IMR-90 (cell line): Measurements from ENCODE around the gene RNPC3. TPM values are rescaled to one million over a fixed set of nuclear protein-coding genes. Genes with fewer than 3 reads are reported as not detected.

ENCODE experiments used
- ATAC-seq: fragments of 200-7000 bp; cut with Tn5 transposase; 2 replicates; pipeline ENCODE4 v1.9.1; 2020; ENCODE audit warnings: low read depth, mild to moderate bottlenecking, moderate library complexity
- BruUV-seq: library from RNA; stranded (reverse); fragments of 400-500 nt; replicated peaks from 2 replicates; lab custom pipeline; 2021; lab: Mats Ljungman, UMichigan
- CTCF ChIA-PET: fragments of 300-600 bp; formaldehyde crosslinking; extraction: SDS; loops from one replicate; lab custom pipeline; 2021; ENCODE audit warnings: antibody characterized with exemption; lab: Yijun Ruan, JAX
- POLR2A ChIA-PET: fragments of 300-600 bp; sonication (Branson Sonifier 250); formaldehyde crosslinking; loops from one replicate; lab custom pipeline; 2022; ENCODE audit warnings: antibody characterized with exemption; ENCODE audit not compliant: unreplicated experiment; lab: Charles Lee
- DNase-seq: peaks from one replicate; pipeline ENCODE4 v3.0.0; 2013
- H2AFZ ChIP-seq: replicated peaks from 2 replicates; pipeline ENCODE3; 2013; ENCODE audit warnings: low read length, mild to moderate bottlenecking; ENCODE audit not compliant: poor library complexity
- H2AK5ac ChIP-seq: 2 replicates; pipeline ENCODE4 v1.6.1; 2013; ENCODE audit warnings: low read depth, low read length, inconsistent platforms
- H2AK9ac ChIP-seq: replicated peaks from 2 replicates; pipeline ENCODE3; 2013; ENCODE audit warnings: mild to moderate bottlenecking, low read depth, low read length, moderate library complexity; ENCODE audit not compliant: poor library complexity
- H2BK120ac ChIP-seq: 2 replicates; pipeline ENCODE4 v1.6.1; 2013; ENCODE audit warnings: low read depth, low read length, inconsistent platforms
- H2BK15ac ChIP-seq: 3 replicates; pipeline ENCODE4 v1.6.1; 2013; ENCODE audit warnings: low read depth, low read length, inconsistent platforms
- H2BK20ac ChIP-seq: 2 replicates; pipeline ENCODE4 v1.6.1; 2013; ENCODE audit warnings: low read depth, mild to moderate bottlenecking, inconsistent platforms, low read length, moderate library complexity
- H2BK5ac ChIP-seq: 2 replicates; pipeline ENCODE4 v1.6.1; 2013; ENCODE audit warnings: mild to moderate bottlenecking, low read depth, low read length, inconsistent platforms; ENCODE audit not compliant: poor library complexity, severe bottlenecking
- H3K14ac ChIP-seq: replicated peaks from 2 replicates; pipeline ENCODE4 v1.6.1; 2013; ENCODE audit warnings: low read depth, low read length, inconsistent platforms
- H3K18ac ChIP-seq: 2 replicates; pipeline ENCODE4 v1.6.1; 2013; ENCODE audit warnings: low read depth, low read length, control low read depth
- H3K23ac ChIP-seq: 2 replicates; pipeline ENCODE4 v1.6.1; 2013; ENCODE audit warnings: low read depth, low read length, inconsistent platforms
- H3K27ac ChIP-seq: 2 replicates; pipeline ENCODE4 v1.5.1; 2013; ENCODE audit warnings: mild to moderate bottlenecking, control low read depth, low read length; ENCODE audit not compliant: insufficient read depth
- H3K27me3 ChIP-seq: 2 replicates; pipeline ENCODE4 v1.6.1; 2013; ENCODE audit warnings: low read length; ENCODE audit not compliant: control insufficient read depth, insufficient read depth
- H3K36me3 ChIP-seq: 2 replicates; pipeline ENCODE4 v1.6.1; 2013; ENCODE audit warnings: low read length, mixed read lengths; ENCODE audit not compliant: control insufficient read depth, insufficient read depth
- H3K4ac ChIP-seq: 2 replicates; pipeline ENCODE4 v1.6.1; 2013; ENCODE audit warnings: low read depth, low read length, inconsistent platforms
- H3K4me1 ChIP-seq: 2 replicates; pipeline ENCODE4 v1.6.1; 2013; ENCODE audit warnings: low read length, mixed read lengths; ENCODE audit not compliant: control insufficient read depth, insufficient read depth
- H3K4me2 ChIP-seq: 2 replicates; pipeline ENCODE4 v1.6.1; 2013; ENCODE audit warnings: low read depth, mild to moderate bottlenecking, control low read depth, low read length, moderate library complexity
- H3K4me3 ChIP-seq: 2 replicates; pipeline ENCODE4 v1.5.1; 2013; ENCODE audit warnings: low read depth, mild to moderate bottlenecking, control low read depth, low read length, moderate library complexity; ENCODE audit not compliant: insufficient read depth
- H3K56ac ChIP-seq: 2 replicates; pipeline ENCODE4 v1.6.1; 2013; ENCODE audit warnings: low read length, inconsistent platforms; ENCODE audit not compliant: insufficient read depth; ENCODE audit errors: extremely low read depth
- H3K79me1 ChIP-seq, 2 experiments: 2 replicates each; pipeline ENCODE4 v1.6.1; 2013; ENCODE audit warnings: low read length in 2 of 2, inconsistent platforms in 1 of 2, low read depth in 1 of 2
- H3K9ac ChIP-seq: 2 replicates; pipeline ENCODE4 v1.6.1; 2013; ENCODE audit warnings: low read depth, low read length, control low read depth
- H3K9me1 ChIP-seq: 2 replicates; pipeline ENCODE4 v1.6.1; 2013; ENCODE audit warnings: low read length, inconsistent platforms; ENCODE audit not compliant: insufficient read depth
- H3K9me3 ChIP-seq: 2 replicates; pipeline ENCODE4 v1.6.1; 2013; ENCODE audit warnings: low read length; ENCODE audit not compliant: control insufficient read depth, insufficient read depth
- H4K20me1 ChIP-seq: 2 replicates; pipeline ENCODE4 v1.6.1; 2013; ENCODE audit warnings: low read length, inconsistent platforms; ENCODE audit not compliant: insufficient read depth
- H4K5ac ChIP-seq: 2 replicates; pipeline ENCODE4 v1.6.1; 2013; ENCODE audit warnings: mild to moderate bottlenecking, low read depth, low read length, control low read depth
- H4K8ac ChIP-seq, 2 experiments: 2 replicates each; pipeline ENCODE4 v1.6.1; 2013; ENCODE audit warnings: low read depth in 2 of 2, low read length in 2 of 2, control low read depth in 1 of 2, inconsistent platforms in 1 of 2
- H4K91ac ChIP-seq: 2 replicates; pipeline ENCODE4 v1.6.1; 2013; ENCODE audit warnings: low read depth, low read length, inconsistent platforms; ENCODE audit not compliant: insufficient read depth
- CEBPB ChIP-seq: IDR thresholded peaks from 2 replicates; pipeline ENCODE4 v1.6.1; 2012; ENCODE audit warnings: low read depth, low read length, improper control_type of control experiment
- MAFK ChIP-seq: IDR thresholded peaks from 2 replicates; pipeline ENCODE4 v1.6.1; 2012; ENCODE audit warnings: low read depth, low read length, improper control_type of control experiment
- RAD21 ChIP-seq: IDR thresholded peaks from 2 replicates; pipeline ENCODE4 v1.6.1; 2012; ENCODE audit warnings: low read length, improper control_type of control experiment
- SMC3 ChIP-seq: fragments of 150-350 bp; IDR thresholded peaks from 2 replicates; pipeline ENCODE4 v1.6.1; 2016; ENCODE audit warnings: low read depth, mild to moderate bottlenecking, antibody characterized with exemption, low read length, moderate library complexity
- dilution Hi-C: fragments of 300-500 bp; cut with HindIII; formaldehyde crosslinking; loops from one replicate; pipeline ENCODE4 v1.14.3; 2018; ENCODE audit warnings: low sequenced_read_pairs; ENCODE audit not compliant: unreplicated experiment
- in situ Hi-C: fragments of 300-500 bp; cut with MboI; formaldehyde crosslinking; loops from 3 replicates; pipeline ENCODE4 v1.14.3; 2019; ENCODE audit warnings: low sequenced_read_pairs, inconsistent platforms, mixed read lengths
- intact Hi-C: fragments of 100-400 bp; cut with micrococcal nuclease; formaldehyde crosslinking; loops from 2 replicates; pipeline ENCODE4 v1.10.0; 2022
- polyA plus RNA-seq, 3 experiments: library from polyadenylated mRNA; depleted of rRNA; stranded (reverse); fragments of >200 nt; gene quantifications; 2 replicates each; pipeline ENCODE4 v1.2.3, GENCODE V29; 2012; ENCODE audit warnings: low replicate concordance in 1 of 3
- total RNA-seq: library from RNA; depleted of rRNA; stranded (reverse); fragments of >200 nt; gene quantifications from 2 replicates; pipeline ENCODE4 v1.2.3, GENCODE V29; 2012

Gene RNPC3
- total and polyA plus RNA-seq, 2 of the 4 experiments (the other 2 are of a cell fraction): 3.8 to 9.9 TPM

GRCh38 chr1:103520822-103521221 lies 4.7 kb upstream of the RNPC3 start:
- H3K9me3 ChIP-seq: no peaks in the 10 kb centered on the region
- BruUV-seq: no TSS peak
- no peak overlapping the region for H3K27ac ChIP-seq
- no peak overlapping the region for H3K23ac ChIP-seq
- no peaks in the 10 kb centered on the region for H3K27me3 ChIP-seq
- ChIA-PET POLR2A (no interaction called here), CTCF (no interaction called here)
- H2BK120ac ChIP-seq: no peak overlapping the region
- no peak overlapping the region for H3K18ac ChIP-seq
- H2AK5ac ChIP-seq: no peak overlapping the region
- no peak overlapping the region for H4K5ac ChIP-seq
- no peak overlapping the region for H3K4me2 ChIP-seq
- intact Hi-C loops (no loop called here), in situ Hi-C loops (no loop called here), dilution Hi-C loops (no loop called here)
- no peak overlapping the region for H2BK15ac ChIP-seq
- H2AK9ac ChIP-seq: no peak overlapping the region
- no peak overlapping the region for H4K91ac ChIP-seq
- H2AFZ ChIP-seq: no peak overlapping the region
- ATAC-seq (no peak), DNase-seq (no peak)
- no peak overlapping the region for H3K56ac ChIP-seq
- no peak overlapping the region for H3K4ac ChIP-seq
- TF ChIP-seq MAFK (0 out of 2 replicates have a peak, but pooled peaks have one; percentile 28), RAD21 (no peak), CEBPB (no peak), SMC3 (no peak)
- no peak overlapping the region for H4K8ac ChIP-seq
- H3K14ac ChIP-seq: no peak overlapping the region
- no peaks in the 10 kb centered on the region for H4K20me1 ChIP-seq
- H3K36me3 ChIP-seq: no peaks in the 10 kb centered on the region
- no peaks in the 10 kb centered on the region for H3K4me1 ChIP-seq
- no peaks in the 10 kb centered on the region for H3K9me1 ChIP-seq
- H3K9ac ChIP-seq: no peak overlapping the region
- H2BK20ac ChIP-seq: no peak overlapping the region
- no peak overlapping the region for H3K4me3 ChIP-seq
- H3K79me1 ChIP-seq: peaks cover 0 to 4% of the 10 kb centered on the region in 2 experiments; a peak in 2 of 4 replicates
- no peak overlapping the region for H2BK5ac ChIP-seq
